Activated B cell treated with CpG ODN at 0.5 μM for 24 hours (primary cell): ENCODE data around the gene SLC22A5. TPM values are rescaled to one million over a fixed set of nuclear protein-coding genes. Genes with fewer than 3 reads are reported as not detected.
"Not testable (repeated sequence)": the region's sequence is repeated elsewhere in the genome, so short reads cannot be mapped to it uniquely, and the experiment has no call there.

Source experiments
- ATAC-seq: fragments of 200-7000 bp; cut with Tn5 transposase; one replicate; pipeline ENCODE4 v1.10.0; 2021; ENCODE audit warnings: low read depth, mild to moderate bottlenecking, moderate library complexity
- CTCF ChIA-PET: fragments of 350-600 bp; sonication (Branson Sonifier 250); formaldehyde crosslinking; loops from one replicate; lab custom pipeline; 2021; ENCODE audit warnings: antibody characterized with exemption; lab: Charles Lee
- POLR2A ChIA-PET: fragments of 350-600 bp; sonication (Branson Sonifier 250); formaldehyde crosslinking; loops from one replicate; lab custom pipeline; 2021; ENCODE audit warnings: antibody characterized with exemption; lab: Charles Lee
- DNase-seq: peaks from one replicate; pipeline ENCODE4 v3.0.0; 2022
- H3K27ac Mint-ChIP-seq: one replicate; pipeline ENCODE4 v1.8.0; 2020; ENCODE audit warnings: mixed read lengths
- H3K27me3 Mint-ChIP-seq: one replicate; pipeline ENCODE4 v1.8.0; 2021; ENCODE audit warnings: mixed read lengths
- H3K36me3 Mint-ChIP-seq: one replicate; pipeline ENCODE4 v1.8.0; 2021; ENCODE audit warnings: low read depth, mixed read lengths
- H3K4me1 Mint-ChIP-seq: one replicate; pipeline ENCODE4 v1.8.0; 2021; ENCODE audit warnings: mixed read lengths
- H3K4me3 Mint-ChIP-seq: one replicate; pipeline ENCODE4 v1.8.0; 2020; ENCODE audit warnings: mild to moderate bottlenecking, mixed read lengths
- H3K9me3 Mint-ChIP-seq: one replicate; pipeline ENCODE4 v1.8.0; 2020; ENCODE audit warnings: mixed read lengths
- intact Hi-C: fragments of 100-400 bp; cut with micrococcal nuclease; formaldehyde crosslinking; loops from one replicate; pipeline ENCODE4 v1.15.1; 2024
- total RNA-seq: library from RNA; stranded (reverse); gene quantifications from 2 replicates; pipeline ENCODE4 v1.2.3, GENCODE V29; 2022
- TF ChIP-seq, protein P1 (sequence below): fragments of 200-600 bp; IDR thresholded peaks from one replicate; pipeline ENCODE4 v1.8.0; 2022; ENCODE audit warnings: antibody characterized with exemption, mild to moderate bottlenecking

Gene SLC22A5
- total RNA-seq, 1 donor from 2014 or later = 6.6 TPM

DNA sequence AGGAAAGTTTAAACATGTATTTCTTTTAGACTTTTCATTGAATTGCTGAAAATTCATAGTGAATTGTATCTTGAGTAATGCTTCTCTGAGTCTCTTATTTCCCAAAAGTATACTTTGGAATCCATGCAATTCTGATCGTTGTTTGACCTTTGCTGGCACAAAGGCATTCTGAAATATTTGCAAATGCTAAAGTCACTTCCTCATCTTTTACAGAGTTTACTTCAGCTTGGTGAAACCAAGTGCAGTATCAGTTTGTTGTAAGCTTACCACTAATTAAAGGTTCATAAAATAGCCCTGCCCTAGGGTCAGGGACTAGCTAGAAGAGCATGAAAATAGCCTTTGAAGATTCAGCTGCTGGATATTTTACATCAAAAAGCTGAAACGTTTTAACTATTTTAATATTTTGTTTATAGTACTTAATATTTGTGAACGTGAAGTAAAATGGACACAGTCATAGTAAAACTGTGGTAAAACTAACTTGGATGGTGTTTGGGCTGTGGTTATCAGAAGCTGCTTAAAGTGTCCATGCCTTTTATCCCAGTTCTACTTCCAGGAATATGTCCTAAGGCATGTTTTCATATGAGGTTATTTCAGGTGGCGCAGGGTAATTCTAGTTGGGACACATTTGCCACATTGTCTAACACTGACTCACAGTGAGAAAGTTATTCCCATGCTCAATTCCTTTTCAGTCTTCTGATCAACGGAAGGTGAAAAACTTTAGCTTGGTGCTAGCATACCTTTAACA lies 45.3 kb downstream of the SLC22A5 start:
- TF ChIP-seq, protein P1, sequence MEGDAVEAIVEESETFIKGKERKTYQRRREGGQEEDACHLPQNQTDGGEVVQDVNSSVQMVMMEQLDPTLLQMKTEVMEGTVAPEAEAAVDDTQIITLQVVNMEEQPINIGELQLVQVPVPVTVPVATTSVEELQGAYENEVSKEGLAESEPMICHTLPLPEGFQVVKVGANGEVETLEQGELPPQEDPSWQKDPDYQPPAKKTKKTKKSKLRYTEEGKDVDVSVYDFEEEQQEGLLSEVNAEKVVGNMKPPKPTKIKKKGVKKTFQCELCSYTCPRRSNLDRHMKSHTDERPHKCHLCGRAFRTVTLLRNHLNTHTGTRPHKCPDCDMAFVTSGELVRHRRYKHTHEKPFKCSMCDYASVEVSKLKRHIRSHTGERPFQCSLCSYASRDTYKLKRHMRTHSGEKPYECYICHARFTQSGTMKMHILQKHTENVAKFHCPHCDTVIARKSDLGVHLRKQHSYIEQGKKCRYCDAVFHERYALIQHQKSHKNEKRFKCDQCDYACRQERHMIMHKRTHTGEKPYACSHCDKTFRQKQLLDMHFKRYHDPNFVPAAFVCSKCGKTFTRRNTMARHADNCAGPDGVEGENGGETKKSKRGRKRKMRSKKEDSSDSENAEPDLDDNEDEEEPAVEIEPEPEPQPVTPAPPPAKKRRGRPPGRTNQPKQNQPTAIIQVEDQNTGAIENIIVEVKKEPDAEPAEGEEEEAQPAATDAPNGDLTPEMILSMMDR = no peak
- Mint-ChIP-seq H3K27ac (peak overlapping the region; percentile 88), H3K4me3 (peak overlapping the region; percentile 67), H3K27me3 (no peaks in the 10 kb centered on the region), H3K9me3 (no peaks in the 10 kb centered on the region), H3K4me1 (peaks cover 89% of the 10 kb centered on the region), H3K36me3 (peaks cover 17% of the 10 kb centered on the region)
- intact Hi-C loops = loop anchor here (5.0 kb wide), 1 partner anchor 142 kb away; the partner anchor contains the start of gene RAD50
- CTCF ChIA-PET = interaction anchor here (0.7 to 2.9 kb wide), 9 partner anchors 9 to 87 kb away, joined by 3 to 12 read pairs (median 8); partner anchors contain the start of gene IRF1
- ATAC-seq (no peak), DNase-seq (no peak)
- POLR2A ChIA-PET = interaction anchor here (0.5 to 7.9 kb wide), 14 partner anchors 8 to 311 kb away, joined by 3 to 246 read pairs (median 7); partner anchors contain the start of gene IRF1

DNA sequence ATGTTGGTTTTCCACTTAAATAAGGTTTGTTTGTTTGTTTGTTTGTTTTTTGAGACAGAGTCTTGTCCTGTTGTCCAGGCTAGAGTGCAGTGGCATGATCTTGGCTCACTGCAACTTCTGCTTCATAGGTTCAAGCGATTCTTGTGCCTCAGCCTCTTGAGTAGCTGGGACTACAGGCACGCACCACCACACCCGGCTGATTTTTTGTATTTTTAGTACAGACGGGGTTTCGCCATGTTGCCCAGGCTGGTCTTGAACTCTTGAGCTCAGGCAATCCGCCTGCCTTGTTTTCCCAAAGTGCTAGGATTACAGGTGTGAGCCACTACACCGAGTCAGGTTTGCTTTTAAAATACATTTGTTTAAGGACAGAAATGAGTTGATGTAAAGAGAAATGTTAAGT lies 46.0 kb downstream of the SLC22A5 start:
- H3K27me3 Mint-ChIP-seq, ATAC-seq, H3K9me3 Mint-ChIP-seq, intact Hi-C loops, DNase-seq: not testable (repeated sequence)
- peak overlapping the region; percentile 88 for H3K27ac Mint-ChIP-seq
- H3K4me3 Mint-ChIP-seq = peak overlapping the region; percentile 24
- CTCF ChIA-PET = interaction anchor here (0.9 to 2.9 kb wide), 7 partner anchors 8 to 86 kb away, joined by 3 to 12 read pairs (median 10); partner anchors contain the start of gene IRF1
- H3K36me3 Mint-ChIP-seq = peaks cover 20% of the 10 kb centered on the region
- peaks cover 90% of the 10 kb centered on the region for H3K4me1 Mint-ChIP-seq
- POLR2A ChIA-PET = interaction anchor here (0.5 to 7.9 kb wide), 11 partner anchors 8 to 311 kb away, joined by 3 to 246 read pairs (median 7); partner anchors contain the start of gene IRF1

DNA sequence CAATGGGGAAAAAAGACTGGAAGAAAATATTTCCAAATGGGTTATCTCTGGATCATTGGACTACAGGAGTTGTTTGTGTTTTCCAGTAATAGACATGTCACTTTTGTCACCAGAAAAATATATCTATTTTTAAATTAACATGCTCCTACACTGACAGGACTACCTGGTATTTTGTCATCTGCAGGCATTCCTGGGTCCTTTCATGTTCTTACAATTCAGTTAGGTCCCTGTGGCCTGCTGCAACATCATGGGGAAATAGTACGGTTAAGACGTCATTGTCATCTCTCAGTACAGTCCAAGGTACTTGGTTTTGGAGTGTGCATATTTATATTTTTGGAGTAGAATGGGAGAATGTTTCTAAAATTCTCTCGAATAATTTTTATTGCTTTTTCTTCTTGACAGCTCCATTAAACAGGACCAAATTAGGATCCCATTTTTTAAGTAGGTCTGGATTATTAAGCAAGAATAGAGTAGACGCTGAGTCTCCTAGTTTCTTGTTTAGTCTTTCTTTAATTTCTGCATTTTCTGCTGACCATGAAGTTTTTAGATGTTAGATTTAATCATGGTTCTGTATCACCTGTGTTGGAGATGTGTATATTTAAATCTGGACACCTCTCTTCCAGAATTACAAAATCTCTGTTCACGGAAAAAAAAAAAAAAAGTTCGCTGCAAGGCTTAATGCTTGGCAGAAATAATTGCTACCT lies 46.9 kb downstream of the SLC22A5 start:
- peak overlapping the region; percentile 70 for H3K27ac Mint-ChIP-seq
- H3K27me3 Mint-ChIP-seq = no peaks in the 10 kb centered on the region
- DNase-seq = no peak
- no peak overlapping the region for H3K4me3 Mint-ChIP-seq
- no peak for ATAC-seq
- peaks cover 17% of the 10 kb centered on the region for H3K36me3 Mint-ChIP-seq
- peaks cover 96% of the 10 kb centered on the region for H3K4me1 Mint-ChIP-seq
- intact Hi-C loops = no loop called here
- H3K9me3 Mint-ChIP-seq = no peaks in the 10 kb centered on the region
- TF ChIP-seq, protein P1 = no peak
- ChIA-PET POLR2A (interaction anchor here (0.6 to 7.9 kb wide), 9 partner anchors 10 to 84 kb away, joined by 3 to 246 read pairs (median 6); partner anchors contain the start of gene IRF1), CTCF (interaction anchor here (0.7 to 3.1 kb wide), 5 partner anchors 30 to 85 kb away, joined by 3 to 22 read pairs (median 11); partner anchors contain the start of gene IRF1)

- Mint-ChIP-seq H3K4me1 (peaks cover 96% of the 10 kb centered on the region), H3K4me3 (no peak overlapping the region), H3K9me3 (no peaks in the 10 kb centered on the region), H3K36me3 (peaks cover 19% of the 10 kb centered on the region), H3K27ac (peak overlapping the region; percentile 70), H3K27me3 (no peaks in the 10 kb centered on the region)
- ChIA-PET POLR2A (interaction anchor here (0.6 to 7.9 kb wide), 9 partner anchors 9 to 84 kb away, joined by 4 to 246 read pairs (median 6); partner anchors contain the start of gene IRF1), CTCF (interaction anchor here (0.7 to 3.1 kb wide), 4 partner anchors 58 to 84 kb away, joined by 3 to 22 read pairs (median 8); partner anchors contain the start of gene IRF1)
- ATAC-seq (no peak), DNase-seq (no peak)
- intact Hi-C loops = no loop called here
- TF ChIP-seq, protein P1 = no peak
These were observed 47.5 kb downstream of the SLC22A5 start for GRCh38 chr5:132417010-132417439.

- peak overlapping the region; percentile 70 for H3K27ac Mint-ChIP-seq
- no peak for ATAC-seq
- intact Hi-C loops = no loop called here
These were observed 48.0 kb downstream of the SLC22A5 start for GRCh38 chr5:132417461-132417860.

More at GRCh38 chr5:132417461-132417860, 48.0 kb downstream of the SLC22A5 start:
- POLR2A ChIA-PET = interaction anchor here (0.7 to 7.9 kb wide), 7 partner anchors 9 to 83 kb away, joined by 4 to 246 read pairs (median 6); partner anchors contain the start of gene IRF1
- no peaks in the 10 kb centered on the region for H3K9me3 Mint-ChIP-seq
- no peaks in the 10 kb centered on the region for H3K27me3 Mint-ChIP-seq
- H3K4me1 Mint-ChIP-seq = peaks cover 96% of the 10 kb centered on the region
- DNase-seq = no peak
- peaks cover 20% of the 10 kb centered on the region for H3K36me3 Mint-ChIP-seq
- CTCF ChIA-PET = interaction anchor here (0.7 to 3.1 kb wide), 4 partner anchors 57 to 84 kb away, joined by 3 to 22 read pairs (median 8); partner anchors contain the start of gene IRF1
- TF ChIP-seq, protein P1 = no peak
- no peak overlapping the region for H3K4me3 Mint-ChIP-seq
